Measurements from ENCODE around the gene BHMT2. TPM values are rescaled to one million over a fixed set of nuclear protein-coding genes. Genes with fewer than 3 reads are reported as not detected.

Gene BHMT2
- total RNA-seq, 1 experiment from 2014 or later, result not detected

- peaks cover 0 to 7% of the 10 kb centered on the region in 2 experiments; a peak in 1 of 4 replicates for H3K4me1 Mint-ChIP-seq
- no peak overlapping the region for H3K56ac ChIP-seq (ENCODE audit: insufficient read length, low read depth, low read length)
- H3K27me3 ChIP-seq (ENCODE audit: insufficient read depth, low read length), result no peaks in the 10 kb centered on the region
- no peak for TF ChIP-seq CTCF (conservative IDR thresholded peaks at IDR 0.05)
- H2BK20ac ChIP-seq (ENCODE audit: low read depth, low read length, poor library complexity, severe bottlenecking), result no peak overlapping the region
- H4K91ac ChIP-seq (ENCODE audit: insufficient read length, low read depth, low read length), result no peak overlapping the region
- H3T11ph ChIP-seq (ENCODE audit: low read length), result no peak overlapping the region
- H3K36me3 Mint-ChIP-seq (ENCODE audit: insufficient read depth in 1 of 3, low read depth in 3 of 3), result no peaks in the 10 kb centered on the region
- H3K4me3 Mint-ChIP-seq, result no peak overlapping the region
- H2BK15ac ChIP-seq (ENCODE audit: low read depth, low read length), result no peak overlapping the region
- no peak overlapping the region for H4K5ac ChIP-seq (ENCODE audit: insufficient read length, low read depth, low read length)
- H3K9me3 Mint-ChIP-seq, result no peaks in the 10 kb centered on the region
- H2AFZ ChIP-seq (ENCODE audit: low read length), result no peak overlapping the region
- no peak overlapping the region for H3K18ac ChIP-seq (ENCODE audit: insufficient read length, low read depth, low read length)
- H4K20me1 ChIP-seq (ENCODE audit: control insufficient read depth, insufficient read depth, insufficient read length), result no peaks in the 10 kb centered on the region
- H3K79me1 ChIP-seq (ENCODE audit: insufficient read depth, low read depth, low read length, poor library complexity, severe bottlenecking), result no peaks in the 10 kb centered on the region
- H3K4me2 ChIP-seq (ENCODE audit: insufficient read depth, insufficient read length, low read length), result no peak overlapping the region
- H3K4me1 ChIP-seq (ENCODE audit: insufficient read depth, low read length), result no peaks in the 10 kb centered on the region
- H3K27me3 Mint-ChIP-seq (ENCODE audit: low read depth), result peaks cover 3% of the 10 kb centered on the region; the same call in 1 of the 2 replicates
- no peak overlapping the region for H3K23ac ChIP-seq (ENCODE audit: insufficient read length, low read depth, low read length)
- H3K14ac ChIP-seq (ENCODE audit: insufficient read depth, low read length), result no peak overlapping the region
- H3K9ac ChIP-seq (ENCODE audit: extremely low read depth, insufficient read length, low read length), result no peak overlapping the region
- H2BK5ac ChIP-seq (ENCODE audit: insufficient read length, low read length), result no peak overlapping the region
- H3K27ac ChIP-seq (ENCODE audit: insufficient read length, low read depth, low read length), result no peak overlapping the region
- no CpG with 5 or more reads among the region's 3 CpGs for WGBS (ENCODE audit: extremely low coverage, insufficient read length, low lambda C conversion rate)
- no peak overlapping the region for H2BK12ac ChIP-seq (ENCODE audit: insufficient read length, low read depth, low read length)
- DNase-seq, result no peak
- H4K8ac ChIP-seq (replicated peaks; ENCODE audit: insufficient read length, low read depth, low read length), result no peak overlapping the region
- no peak overlapping the region for H2BK120ac ChIP-seq (ENCODE audit: low read depth, low read length, poor library complexity, severe bottlenecking)
- H3K27ac Mint-ChIP-seq, result no peak overlapping the region; a peak in 1 of 7 replicates
- H2AK5ac ChIP-seq (ENCODE audit: insufficient read length, low read length), result no peak overlapping the region
- no peaks in the 10 kb centered on the region for H3K79me2 ChIP-seq (ENCODE audit: insufficient read depth, low read length)
- H3K23me2 ChIP-seq (ENCODE audit: insufficient read length, low read depth, low read length, poor library complexity, severe bottlenecking), result no peaks in the 10 kb centered on the region
- no peaks in the 10 kb centered on the region for H3K9me3 ChIP-seq (ENCODE audit: control insufficient read depth, low read depth, low read length)
- H3K4ac ChIP-seq (ENCODE audit: low read depth, low read length), result no peak overlapping the region
Measured at GRCh38 chr5:79062436-79062835, 7.1 kb upstream of the BHMT2 start.

Data from H9 (cell line).